Suppressor macrophage treated with lipopolysaccharide for 1 hour (primary cell): Measurements from ENCODE around the gene EIF4G1.

Source experiments
- DNase-seq, 3 donors: peaks; one replicate each; pipeline ENCODE4 v3.0.0-alpha.2; 2020 to 2022

The EIF4G1 gene

GRCh38 chr3:184305577-184305976 lies 8.8 kb upstream of the EIF4G1 start:
- peak in 1 of 3 donors; percentile 34 for DNase-seq

GRCh38 chr3:184306341-184306972 lies 7.9 kb upstream of the EIF4G1 start:
- DNase-seq, result no peak

- no peak for DNase-seq
Measured at GRCh38 chr3:184307915-184308314, 6.5 kb upstream of the EIF4G1 start.

GRCh38 chr3:184308744-184309143 lies 5.7 kb upstream of the EIF4G1 start:
- DNase-seq, result no peak

GRCh38 chr3:184311633-184312032 lies 2.8 kb upstream of the EIF4G1 start:
- DNase-seq, result no peak

- DNase-seq, result peak; percentile 71 to 88 (median 76)
Measured at GRCh38 chr3:184314700-184315542, 515 bp downstream of the EIF4G1 start.

- DNase-seq, result peak in 1 of 3 donors; percentile 39
Measured at GRCh38 chr3:184315543-184315867, 1.1 kb downstream of the EIF4G1 start.

GRCh38 chr3:184315871-184316661 lies 1.7 kb downstream of the EIF4G1 start:
- no peak for DNase-seq

- no peak for DNase-seq
Measured at GRCh38 chr3:184316792-184317191, 2.4 kb downstream of the EIF4G1 start.

GRCh38 chr3:184317201-184317600 lies 2.8 kb downstream of the EIF4G1 start:
- no peak for DNase-seq

GRCh38 chr3:184320104-184320445 lies 5.7 kb downstream of the EIF4G1 start:
- DNase-seq, result peak; percentile 90 to 93 (median 92)

- DNase-seq, result no peak
Measured at GRCh38 chr3:184321666-184322065, 7.3 kb downstream of the EIF4G1 start.

- peak; percentile 59 to 65 (median 65) for DNase-seq
Measured at GRCh38 chr3:184322731-184323487, 8.5 kb downstream of the EIF4G1 start.

- no peak for DNase-seq
Measured at GRCh38 chr3:184323696-184324095, 9.3 kb downstream of the EIF4G1 start.

- no peak for DNase-seq
Measured at GRCh38 chr3:184325269-184325668, 10.9 kb downstream of the EIF4G1 start.

- no peak for DNase-seq
Measured at GRCh38 chr3:184325715-184326369, 11.4 kb downstream of the EIF4G1 start.

- DNase-seq, result no peak
Measured at GRCh38 chr3:184327171-184327570, 12.8 kb downstream of the EIF4G1 start.

GRCh38 chr3:184328516-184328915 lies 14.1 kb downstream of the EIF4G1 start:
- no peak for DNase-seq

GRCh38 chr3:184332370-184333090 lies 18.1 kb downstream of the EIF4G1 start:
- no peak for DNase-seq

GRCh38 chr3:184333190-184333589 lies 18.8 kb downstream of the EIF4G1 start:
- DNase-seq, result no peak

GRCh38 chr3:184333700-184334099 lies 19.3 kb downstream of the EIF4G1 start:
- DNase-seq, result no peak
